SU-DHL-6 (cell line): ENCODE results near the gene PPP2R5C.

Experiments used
- H2AFZ ChIP-seq: fragments of 200-600 bp; sonication (generic); 2 replicates; pipeline ENCODE4 v1.6.1; 2014; ENCODE audit warnings: low read depth, mild to moderate bottlenecking, moderate library complexity, mixed read lengths, antibody characterized with exemption, low read length; ENCODE audit not compliant: severe bottlenecking
- H3F3A ChIP-seq: fragments of 200-600 bp; shearing (Covaris generic); 2 replicates; pipeline ENCODE4 v1.6.0; 2016; ENCODE audit warnings: antibody characterized with exemption, mild to moderate bottlenecking; ENCODE audit not compliant: insufficient read depth
- H3K27ac ChIP-seq: fragments of 200-600 bp; sonication (generic); 2 replicates; pipeline ENCODE4 v1.5.1; 2016; ENCODE audit warnings: low read depth, mild to moderate bottlenecking, low read length, moderate library complexity, mixed read lengths
- H3K27me3 ChIP-seq: fragments of 200-600 bp; sonication (generic), shearing (Covaris generic); 2 replicates; pipeline ENCODE4 v1.6.0; 2014; ENCODE audit warnings: mild to moderate bottlenecking, low read length
- H3K36me3 ChIP-seq: fragments of 200-600 bp; sonication (generic); 2 replicates; pipeline ENCODE4 v1.6.1; 2014; ENCODE audit warnings: mild to moderate bottlenecking, low read length, mixed read lengths
- H3K4me2 ChIP-seq: fragments of 300-600, 200-600 bp; shearing (Covaris generic), sonication (generic); 2 replicates; pipeline ENCODE4 v1.6.0; 2014; ENCODE audit warnings: low read length, low read depth, mild to moderate bottlenecking; ENCODE audit not compliant: poor library complexity, severe bottlenecking
- H3K4me3 ChIP-seq: fragments of 200-600 bp; sonication (generic); 2 replicates; pipeline ENCODE4 v1.5.1; 2014; ENCODE audit warnings: antibody characterized with exemption, low read length, mild to moderate bottlenecking, mixed read lengths; ENCODE audit not compliant: insufficient read depth, poor library complexity, severe bottlenecking
- H3K79me2 ChIP-seq: fragments of 200-600 bp; sonication (generic); 2 replicates; pipeline ENCODE4 v1.6.1; 2014; ENCODE audit warnings: mild to moderate bottlenecking, low read length, moderate library complexity; ENCODE audit not compliant: insufficient read depth
- H3K9ac ChIP-seq: fragments of 200-600 bp; sonication (generic); 2 replicates; pipeline ENCODE4 v1.7.0; 2014; ENCODE audit warnings: mild to moderate bottlenecking, low read length
- H3K9me2 ChIP-seq: fragments of 200-600 bp; sonication (generic); replicated peaks from 2 replicates; pipeline ENCODE4 v1.6.1; 2014; ENCODE audit warnings: low read length; ENCODE audit not compliant: insufficient read depth
- H3K9me3 ChIP-seq: fragments of 200-600 bp; sonication (generic); 2 replicates; pipeline ENCODE4 v1.6.1; 2014; ENCODE audit warnings: low read length, mixed read lengths; ENCODE audit not compliant: insufficient read depth
- H4K20me1 ChIP-seq: fragments of 200-600 bp; sonication (generic); 2 replicates; pipeline ENCODE4 v1.6.1; 2014; ENCODE audit warnings: low read depth, mild to moderate bottlenecking, antibody characterized with exemption, low read length, moderate library complexity, mixed read lengths
- EZH2phosphoT487 ChIP-seq: fragments of 200-600 bp; sonication (generic), shearing (Covaris generic); conservative IDR thresholded peaks from 2 replicates; pipeline ENCODE4 v1.6.1; 2018; ENCODE audit warnings: mild to moderate bottlenecking, antibody characterized with exemption, low read length, moderate library complexity, mixed read lengths
- TF ChIP-seq, protein P1 (sequence below): fragments of 200-600 bp; sonication (generic); IDR thresholded peaks from one replicate; pipeline ENCODE4 v1.5.1; 2017; ENCODE audit warnings: antibody characterized with exemption, mild to moderate bottlenecking, low read length, moderate library complexity; ENCODE audit not compliant: insufficient read depth, poor library complexity, severe bottlenecking

The PPP2R5C gene

DNA sequence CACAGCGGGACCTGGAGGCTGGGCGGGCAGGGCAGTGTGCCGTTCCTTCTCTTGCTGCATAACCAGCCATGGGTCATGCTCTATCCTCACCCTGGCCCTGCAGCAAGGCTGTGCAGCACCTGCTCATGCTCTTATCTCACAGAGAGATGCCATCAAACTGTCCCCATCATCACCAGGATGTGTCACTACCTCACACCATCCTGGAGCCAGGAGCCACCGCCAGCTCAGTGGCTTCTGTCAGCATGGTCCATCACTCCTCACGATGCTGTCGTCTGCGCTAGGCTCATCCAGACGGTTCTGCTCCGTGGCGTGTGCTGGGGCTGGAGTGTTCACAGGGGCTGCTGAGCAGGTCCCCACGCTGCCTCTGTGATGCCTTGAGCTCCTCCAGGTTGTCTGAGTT, 125.7 kb downstream of the PPP2R5C start:
- no peak overlapping the region for H2AFZ ChIP-seq
- H3K27ac ChIP-seq = no peak overlapping the region
- H3F3A ChIP-seq = no peaks in the 10 kb centered on the region
- no peaks in the 10 kb centered on the region for H4K20me1 ChIP-seq
- H3K79me2 ChIP-seq = peaks cover 13% of the 10 kb centered on the region; the same call in 1 of the 2 replicates
- no peak overlapping the region for H3K9ac ChIP-seq
- H3K9me2 ChIP-seq = no peaks in the 10 kb centered on the region
- H3K4me3 ChIP-seq = no peak overlapping the region
- H3K4me2 ChIP-seq = no peak overlapping the region
- H3K9me3 ChIP-seq = no peaks in the 10 kb centered on the region
- peaks cover 21% of the 10 kb centered on the region for H3K36me3 ChIP-seq
- H3K27me3 ChIP-seq = no peaks in the 10 kb centered on the region
- no peak for TF ChIP-seq EZH2phosphoT487
- TF ChIP-seq, protein P1, sequence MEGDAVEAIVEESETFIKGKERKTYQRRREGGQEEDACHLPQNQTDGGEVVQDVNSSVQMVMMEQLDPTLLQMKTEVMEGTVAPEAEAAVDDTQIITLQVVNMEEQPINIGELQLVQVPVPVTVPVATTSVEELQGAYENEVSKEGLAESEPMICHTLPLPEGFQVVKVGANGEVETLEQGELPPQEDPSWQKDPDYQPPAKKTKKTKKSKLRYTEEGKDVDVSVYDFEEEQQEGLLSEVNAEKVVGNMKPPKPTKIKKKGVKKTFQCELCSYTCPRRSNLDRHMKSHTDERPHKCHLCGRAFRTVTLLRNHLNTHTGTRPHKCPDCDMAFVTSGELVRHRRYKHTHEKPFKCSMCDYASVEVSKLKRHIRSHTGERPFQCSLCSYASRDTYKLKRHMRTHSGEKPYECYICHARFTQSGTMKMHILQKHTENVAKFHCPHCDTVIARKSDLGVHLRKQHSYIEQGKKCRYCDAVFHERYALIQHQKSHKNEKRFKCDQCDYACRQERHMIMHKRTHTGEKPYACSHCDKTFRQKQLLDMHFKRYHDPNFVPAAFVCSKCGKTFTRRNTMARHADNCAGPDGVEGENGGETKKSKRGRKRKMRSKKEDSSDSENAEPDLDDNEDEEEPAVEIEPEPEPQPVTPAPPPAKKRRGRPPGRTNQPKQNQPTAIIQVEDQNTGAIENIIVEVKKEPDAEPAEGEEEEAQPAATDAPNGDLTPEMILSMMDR = no peak

DNA sequence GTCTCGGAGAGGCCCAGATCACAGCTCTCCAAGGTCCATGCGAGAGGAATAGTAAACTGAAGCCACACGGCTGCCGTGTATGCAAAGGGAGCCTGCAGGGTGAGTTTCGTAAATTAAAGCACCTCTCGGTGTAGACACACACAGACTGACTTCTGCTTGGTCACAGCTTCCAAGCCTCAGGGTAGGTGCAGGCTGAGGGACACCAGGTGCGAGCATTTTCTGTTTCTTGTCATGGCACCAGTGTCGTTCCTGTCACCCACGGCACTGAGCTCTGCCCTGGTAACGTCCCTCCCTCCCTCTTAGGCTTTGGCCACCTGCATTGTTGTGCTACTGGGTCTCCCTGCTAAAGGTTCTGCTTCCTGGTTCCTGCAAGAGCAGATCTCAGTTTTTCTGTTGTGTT, 126.7 kb downstream of the PPP2R5C start:
- Histone ChIP-seq H4K20me1 (no peaks in the 10 kb centered on the region), H3K4me3 (no peak overlapping the region), H3K27me3 (no peaks in the 10 kb centered on the region), H2AFZ (no peak overlapping the region), H3K79me2 (peaks cover 4% of the 10 kb centered on the region; the same call in 1 of the 2 replicates), H3K27ac (no peak overlapping the region), H3F3A (no peaks in the 10 kb centered on the region), H3K9me3 (no peaks in the 10 kb centered on the region), H3K9ac (no peak overlapping the region), H3K36me3 (peaks cover 29% of the 10 kb centered on the region), H3K4me2 (no peak overlapping the region), H3K9me2 (no peaks in the 10 kb centered on the region)
- TF ChIP-seq, protein P1 = no peak
- TF ChIP-seq EZH2phosphoT487 = no peak

DNA sequence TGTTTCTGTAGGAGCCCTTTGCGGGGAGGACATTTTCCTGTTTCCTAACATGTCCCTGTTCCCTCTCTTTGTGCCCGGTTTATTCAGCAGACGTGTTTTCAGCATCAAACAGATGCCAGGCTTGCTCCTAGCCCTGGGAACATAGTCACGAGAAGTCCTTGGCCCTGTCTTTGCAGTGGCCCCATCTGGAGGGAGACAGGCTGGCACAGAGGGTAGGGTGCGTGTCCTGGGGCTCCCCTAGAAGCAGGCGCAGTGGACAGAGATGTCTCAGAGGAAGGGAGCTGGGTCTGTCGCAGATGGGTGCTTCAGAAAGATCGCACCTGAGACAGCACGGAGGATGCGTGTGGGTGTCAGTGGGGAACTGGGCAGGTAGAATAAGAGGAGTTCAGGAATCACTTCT, 127.9 kb downstream of the PPP2R5C start:
- Histone ChIP-seq H2AFZ (no peak overlapping the region), H3K79me2 (no peaks in the 10 kb centered on the region; the same call in 1 of the 2 replicates), H3F3A (peaks cover 5% of the 10 kb centered on the region; the same call in 1 of the 2 replicates), H3K4me3 (no peak overlapping the region), H3K27ac (no peak overlapping the region), H3K36me3 (peaks cover 27% of the 10 kb centered on the region; the same call in 1 of the 2 replicates), H3K9ac (no peak overlapping the region), H3K4me2 (no peak overlapping the region), H3K9me3 (no peaks in the 10 kb centered on the region), H3K9me2 (no peaks in the 10 kb centered on the region), H3K27me3 (no peaks in the 10 kb centered on the region), H4K20me1 (no peaks in the 10 kb centered on the region)
- TF ChIP-seq, protein P1 = no peak
- no peak for TF ChIP-seq EZH2phosphoT487
